H9 (cell line): Measurements from ENCODE around the gene MSMP. TPM values are rescaled to one million over a fixed set of nuclear protein-coding genes. Genes with fewer than 3 reads are reported as not detected.

Experiments
- DNase-seq: peaks from one replicate; pipeline ENCODE4 v3.0.0-alpha.2; 2017
- H2AFZ ChIP-seq: one replicate; pipeline ENCODE4 v1.6.1; 2013; ENCODE audit warnings: mild to moderate bottlenecking, low read length, control low read depth, moderate library complexity
- H2AK5ac ChIP-seq: 2 replicates; pipeline ENCODE4 v1.6.1; 2013; ENCODE audit warnings: low read length, control low read depth, mixed read lengths; ENCODE audit not compliant: insufficient read length
- H2BK120ac ChIP-seq: one replicate; pipeline ENCODE4 v1.6.1; 2013; ENCODE audit warnings: low read depth, mild to moderate bottlenecking, low read length, control low read depth, inconsistent platforms; ENCODE audit not compliant: poor library complexity, severe bottlenecking
- H2BK12ac ChIP-seq: 2 replicates; pipeline ENCODE4 v1.6.1; 2013; ENCODE audit warnings: low read length, control low read depth, mixed read lengths, low read depth; ENCODE audit not compliant: insufficient read length
- H2BK15ac ChIP-seq: 2 replicates; pipeline ENCODE4 v1.6.1; 2013; ENCODE audit warnings: low read depth, low read length, control low read depth
- H2BK20ac ChIP-seq: one replicate; pipeline ENCODE4 v1.6.1; 2013; ENCODE audit warnings: low read depth, mild to moderate bottlenecking, low read length, control low read depth, inconsistent platforms; ENCODE audit not compliant: poor library complexity, severe bottlenecking
- H2BK5ac ChIP-seq: 2 replicates; pipeline ENCODE4 v1.6.1; 2013; ENCODE audit warnings: low read length, control low read depth, mixed read lengths; ENCODE audit not compliant: insufficient read length
- H3K14ac ChIP-seq: 2 replicates; pipeline ENCODE4 v1.6.1; 2013; ENCODE audit warnings: low read length, control low read depth; ENCODE audit not compliant: insufficient read depth
- H3K18ac ChIP-seq: 2 replicates; pipeline ENCODE4 v1.6.1; 2013; ENCODE audit warnings: low read depth, mild to moderate bottlenecking, mixed read lengths, low read length, control low read depth; ENCODE audit not compliant: insufficient read length
- H3K23ac ChIP-seq: 2 replicates; pipeline ENCODE4 v1.6.1; 2013; ENCODE audit warnings: low read length, control low read depth, mixed read lengths, low read depth; ENCODE audit not compliant: insufficient read length
- H3K23me2 ChIP-seq: 2 replicates; pipeline ENCODE4 v1.6.1; 2013; ENCODE audit warnings: low read depth, mild to moderate bottlenecking, mixed read lengths, low read length, control low read depth; ENCODE audit not compliant: insufficient read length, poor library complexity, severe bottlenecking
- H3K27ac ChIP-seq: 2 replicates; pipeline ENCODE4 v1.5.1; 2013; ENCODE audit warnings: low read length, control low read depth, mixed read lengths, low read depth; ENCODE audit not compliant: insufficient read length
- H3K27me3 ChIP-seq: 2 replicates; pipeline ENCODE4 v1.6.1; 2013; ENCODE audit warnings: low read length, control low read depth, inconsistent platforms; ENCODE audit not compliant: insufficient read depth
- H3K4ac ChIP-seq: 2 replicates; pipeline ENCODE4 v1.6.1; 2013; ENCODE audit warnings: low read depth, mild to moderate bottlenecking, control low read depth, inconsistent platforms, low read length, moderate library complexity
- H3K4me1 ChIP-seq: 2 replicates; pipeline ENCODE4 v1.6.1; 2013; ENCODE audit warnings: low read length, control low read depth, inconsistent platforms; ENCODE audit not compliant: insufficient read depth
- H3K4me2 ChIP-seq: 2 replicates; pipeline ENCODE4 v1.6.1; 2013; ENCODE audit warnings: low read length, control low read depth, mixed read lengths; ENCODE audit not compliant: insufficient read length, insufficient read depth
- H3K56ac ChIP-seq: 2 replicates; pipeline ENCODE4 v1.6.1; 2013; ENCODE audit warnings: low read depth, mild to moderate bottlenecking, mixed read lengths, low read length, control low read depth; ENCODE audit not compliant: insufficient read length
- H3K79me1 ChIP-seq: 2 replicates; pipeline ENCODE4 v1.6.1; 2013; ENCODE audit warnings: low read depth, mild to moderate bottlenecking, moderate library complexity, low read length, control low read depth, inconsistent platforms; ENCODE audit not compliant: insufficient read depth, poor library complexity, severe bottlenecking
- H3K79me2 ChIP-seq: 2 replicates; pipeline ENCODE4 v1.6.1; 2013; ENCODE audit warnings: low read length, control low read depth, inconsistent platforms; ENCODE audit not compliant: insufficient read depth
- H3K9ac ChIP-seq: 2 replicates; pipeline ENCODE4 v1.6.1; 2013; ENCODE audit warnings: low read length, control low read depth, mixed read lengths; ENCODE audit not compliant: insufficient read length; ENCODE audit errors: extremely low read depth
- H3K9me3 ChIP-seq: one replicate; pipeline ENCODE4 v1.6.1; 2013; ENCODE audit warnings: low read depth, low read length, inconsistent platforms; ENCODE audit not compliant: control insufficient read depth
- H3T11ph ChIP-seq: one replicate; pipeline ENCODE4 v1.6.1; 2013; ENCODE audit warnings: mild to moderate bottlenecking, low read length, control low read depth, inconsistent platforms
- H4K20me1 ChIP-seq: one replicate; pipeline ENCODE4 v1.6.1; 2013; ENCODE audit not compliant: control insufficient read depth, insufficient read length, insufficient read depth
- H4K5ac ChIP-seq: 2 replicates; pipeline ENCODE4 v1.6.1; 2013; ENCODE audit warnings: low read depth, mild to moderate bottlenecking, mixed read lengths, low read length, control low read depth; ENCODE audit not compliant: insufficient read length
- H4K8ac ChIP-seq: replicated peaks from 2 replicates; pipeline ENCODE4 v1.6.1; 2013; ENCODE audit warnings: low read length, control low read depth, mixed read lengths, low read depth; ENCODE audit not compliant: insufficient read length
- H4K91ac ChIP-seq: 2 replicates; pipeline ENCODE4 v1.6.1; 2013; ENCODE audit warnings: low read depth, mild to moderate bottlenecking, moderate library complexity, mixed read lengths, low read length, control low read depth; ENCODE audit not compliant: insufficient read length
- H3K27ac Mint-ChIP-seq, 3 experiments: 2 replicates in 2 of 3; 3 replicates in 1 of 3; pipeline ENCODE4 v1.8.0; 2020 to 2021; ENCODE audit warnings: mixed read lengths in 3 of 3, mild to moderate bottlenecking in 1 of 3, moderate library complexity in 1 of 3
- H3K27me3 Mint-ChIP-seq: 2 replicates; pipeline ENCODE4 v1.8.0; 2021; ENCODE audit warnings: low read depth, mild to moderate bottlenecking, moderate library complexity, mixed read lengths
- H3K36me3 Mint-ChIP-seq, 3 experiments: 2 replicates in 2 of 3; 3 replicates in 1 of 3; pipeline ENCODE4 v1.8.0; 2020 to 2021; ENCODE audit warnings: low read depth in 3 of 3, mixed read lengths in 3 of 3; ENCODE audit not compliant: insufficient read depth in 1 of 3
- H3K4me1 Mint-ChIP-seq, 2 experiments: 2 replicates each; pipeline ENCODE4 v1.8.0; 2020; ENCODE audit warnings: mixed read lengths in 2 of 2
- H3K4me3 Mint-ChIP-seq, 2 experiments: 2 replicates in 1 of 2; 3 replicates in 1 of 2; pipeline ENCODE4 v1.8.0; 2020 to 2021; ENCODE audit warnings: mild to moderate bottlenecking in 2 of 2, mixed read lengths in 2 of 2, moderate library complexity in 1 of 2
- H3K9me3 Mint-ChIP-seq, 2 experiments: 2 replicates in 1 of 2; 3 replicates in 1 of 2; pipeline ENCODE4 v1.8.0; 2020; ENCODE audit warnings: mild to moderate bottlenecking in 2 of 2, mixed read lengths in 2 of 2, moderate library complexity in 1 of 2
- CTCF ChIP-seq: fragments of 200-600 bp; sonication (generic); conservative IDR thresholded peaks from 3 replicates; pipeline ENCODE4 v1.8.0; 2021; ENCODE audit warnings: antibody characterized with exemption, mild to moderate bottlenecking
- WGBS: extraction: QIAGEN DNeasy Blood & Tissue Kit; methylation state at CpG from one replicate; pipeline ENCODE4 v1.1.7; 2013; ENCODE audit warnings: missing lambda C conversion rate, low lambda C conversion rate, mixed read lengths; ENCODE audit not compliant: insufficient read length; ENCODE audit errors: extremely low coverage; 5-methylcytosine and 5-hydroxymethylcytosine counted together
- total RNA-seq: library from RNA; stranded (reverse); gene quantifications from 2 replicates; pipeline ENCODE4 v1.2.1, GENCODE V29; 2021

The MSMP gene
- total RNA-seq, 1 experiment from 2014 or later = 0.83 TPM

DNA sequence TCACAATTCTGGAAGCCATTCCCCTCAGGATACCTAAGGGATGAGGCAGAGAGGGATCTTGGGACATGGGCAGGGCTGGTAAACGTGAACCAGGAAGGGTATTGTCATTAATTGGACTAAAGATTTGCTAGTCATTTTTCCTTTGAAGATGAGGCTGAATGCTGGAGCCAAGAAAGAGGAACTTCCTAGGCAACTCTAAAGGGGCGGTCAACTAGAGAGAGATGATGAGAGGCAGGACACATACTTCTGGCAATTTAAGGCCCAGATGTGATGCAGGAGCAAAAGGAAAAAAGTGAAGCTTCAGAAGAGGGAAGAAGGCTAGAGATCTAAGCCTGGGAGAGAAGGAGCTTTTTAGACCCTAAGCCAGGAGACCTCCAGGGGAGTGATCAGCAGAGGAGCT, 10.6 kb downstream of the MSMP start:
- no peak overlapping the region for H3K4me3 Mint-ChIP-seq
- H3K79me1 ChIP-seq = peaks cover 14% of the 10 kb centered on the region
- no peak overlapping the region for H2BK20ac ChIP-seq
- no peaks in the 10 kb centered on the region; the same call in 1 of the 2 replicates for H3K27me3 Mint-ChIP-seq
- no peak overlapping the region for H3T11ph ChIP-seq
- no peak for TF ChIP-seq CTCF
- H3K4me1 ChIP-seq = peaks cover 3% of the 10 kb centered on the region; the same call in 1 of the 2 replicates
- H3K27ac ChIP-seq = no peak overlapping the region
- peaks cover 20% of the 10 kb centered on the region for H3K79me2 ChIP-seq
- H2BK15ac ChIP-seq = no peak overlapping the region
- DNase-seq = no peak
- no CpG with 5 or more reads among the region's 2 CpGs for WGBS
- no peak overlapping the region for H3K23ac ChIP-seq
- H3K9me3 ChIP-seq = no peaks in the 10 kb centered on the region
- no peaks in the 10 kb centered on the region for H3K27me3 ChIP-seq
- peaks cover 22% of the 10 kb centered on the region in 2 experiments for H3K4me1 Mint-ChIP-seq
- H3K4me2 ChIP-seq = no peak overlapping the region
- no peak overlapping the region for H3K18ac ChIP-seq
- H4K20me1 ChIP-seq = no peaks in the 10 kb centered on the region
- peaks cover 16% of the 10 kb centered on the region for H3K23me2 ChIP-seq
- H3K56ac ChIP-seq = no peak overlapping the region
- H3K4ac ChIP-seq = no peak overlapping the region
- H3K27ac Mint-ChIP-seq = no peak overlapping the region
- H4K5ac ChIP-seq = no peak overlapping the region
- H2BK12ac ChIP-seq = no peak overlapping the region
- H2AFZ ChIP-seq = no peak overlapping the region
- H3K9ac ChIP-seq = no peak overlapping the region
- H2AK5ac ChIP-seq = no peak overlapping the region
- H4K8ac ChIP-seq = no peak overlapping the region
- H3K36me3 Mint-ChIP-seq = peaks cover 37 to 84% (median 81%) of the 10 kb centered on the region in 3 experiments
- H2BK5ac ChIP-seq = no peak overlapping the region
- no peak overlapping the region for H4K91ac ChIP-seq
- H3K14ac ChIP-seq = no peak overlapping the region
- no peak overlapping the region for H2BK120ac ChIP-seq
- H3K9me3 Mint-ChIP-seq = no peaks in the 10 kb centered on the region
